K562 (cell line): ENCODE data around the gene MAST1. TPM values are rescaled to one million over a fixed set of nuclear protein-coding genes. Genes with fewer than 3 reads are reported as not detected.

Experiments
- ARHGAP35 ChIP-seq: fragments of 450-650 bp; IDR thresholded peaks from 2 replicates; pipeline ENCODE4 v1.6.1; 2018; ENCODE audit not compliant: partially characterized antibody
- BMI1 ChIP-seq: fragments of 150-350 bp; IDR thresholded peaks from 2 replicates; pipeline ENCODE4 v1.6.1; 2014; ENCODE audit warnings: low read length
- CBX1 ChIP-seq: sonication (generic); IDR thresholded peaks from 2 replicates; pipeline ENCODE4 v1.6.1; 2016; ENCODE audit warnings: antibody characterized with exemption, low read depth, mild to moderate bottlenecking
- CBX8 ChIP-seq: fragments of 200-600 bp; sonication (generic); IDR thresholded peaks from 2 replicates; pipeline ENCODE4 v1.6.1; 2012; ENCODE audit warnings: borderline replicate concordance, mixed run types, low read depth, mild to moderate bottlenecking, moderate library complexity, mixed read lengths, low read length, control low read depth, inconsistent platforms; ENCODE audit not compliant: poor library complexity, severe bottlenecking; ENCODE audit errors: extremely low read depth
- CC2D1A ChIP-seq: fragments of 450-650 bp; IDR thresholded peaks from 2 replicates; pipeline ENCODE4 v1.6.1; 2017; ENCODE audit warnings: mild to moderate bottlenecking
- CHD1 ChIP-seq: fragments of 200-600 bp; sonication (generic); IDR thresholded peaks from one replicate; pipeline ENCODE4 v1.6.1; 2012; ENCODE audit warnings: mild to moderate bottlenecking, moderate library complexity, low read length, inconsistent platforms
- CREBBP ChIP-seq: IDR thresholded peaks from one replicate; pipeline ENCODE4 v1.6.1; 2012; ENCODE audit warnings: low read depth, mild to moderate bottlenecking, control low read depth, inconsistent platforms, low read length
- ERF ChIP-seq: fragments of 450-650 bp; formaldehyde crosslinking; IDR thresholded peaks from 2 replicates; pipeline ENCODE4 v1.4.0; 2020; ENCODE audit warnings: mild to moderate bottlenecking, mixed read lengths
- FOS ChIP-seq: IDR thresholded peaks from 3 replicates; pipeline ENCODE4 v1.6.1; 2011; ENCODE audit not compliant: insufficient read length; ENCODE audit errors: extremely low read depth
- HCFC1 ChIP-seq: IDR thresholded peaks from 2 replicates; pipeline ENCODE4 v1.6.1; 2012; ENCODE audit warnings: low read depth, low read length, improper control_type of control experiment
- KLF10 ChIP-seq: fragments of 250-450 bp; sonication (Bioruptor Pico); IDR thresholded peaks from 2 replicates; pipeline ENCODE4 v1.6.1; 2021; ENCODE audit warnings: matching md5 sums
- MEF2D ChIP-seq: conservative IDR thresholded peaks from 2 replicates; pipeline ENCODE4 v1.6.1; 2016; ENCODE audit warnings: low read depth, missing genetic modification characterization, missing compliant biosample characterization
- NCOA6 ChIP-seq: fragments of 450-650 bp; IDR thresholded peaks from 2 replicates; pipeline ENCODE4 v1.6.1; 2017; ENCODE audit warnings: mild to moderate bottlenecking
- PHF8 ChIP-seq: fragments of 200-600 bp; sonication (generic); IDR thresholded peaks from 2 replicates; pipeline ENCODE4 v1.6.1; 2012; ENCODE audit warnings: mixed run types, mild to moderate bottlenecking, inconsistent platforms, low read length, moderate library complexity, borderline replicate concordance
- RHOXF2B ChIP-seq: fragments of 250-450 bp; sonication (Bioruptor Pico); conservative IDR thresholded peaks from 2 replicates; pipeline ENCODE4 v1.5.1; 2021
- SOX6 ChIP-seq: fragments of 450-650 bp; IDR thresholded peaks from 2 replicates; pipeline ENCODE4 v1.6.1; 2014; ENCODE audit warnings: mild to moderate bottlenecking
- TAF1 ChIP-seq: IDR thresholded peaks from 2 replicates; pipeline ENCODE4 v1.6.1; 2011; ENCODE audit warnings: mild to moderate bottlenecking, low read length, moderate library complexity; ENCODE audit not compliant: insufficient read depth, control insufficient read depth, severe bottlenecking; ENCODE audit errors: extremely low read depth
- TAF15 ChIP-seq: fragments of 200-400 bp; formaldehyde crosslinking; IDR thresholded peaks from 2 replicates; pipeline ENCODE4 v1.6.1; 2017; ENCODE audit warnings: mild to moderate bottlenecking, low read depth, low read length, moderate library complexity
- TCF3 ChIP-seq: sonication (generic); formaldehyde crosslinking; IDR thresholded peaks from 2 replicates; pipeline ENCODE4 v1.4.0; 2020; ENCODE audit warnings: mild to moderate bottlenecking, missing genetic modification reagents
- YBX1 ChIP-seq: fragments of 450-650 bp; IDR thresholded peaks from 2 replicates; pipeline ENCODE4 v1.7.1; 2016; ENCODE audit warnings: mild to moderate bottlenecking
- ZNF274 ChIP-seq: IDR thresholded peaks from 2 replicates; pipeline ENCODE4 v1.6.1; 2011; ENCODE audit warnings: low read depth, mild to moderate bottlenecking, low read length, moderate library complexity, borderline replicate concordance
- ZNF436 ChIP-seq: fragments of 250-450, 450-650 bp; sonication (Bioruptor Pico); formaldehyde crosslinking; IDR thresholded peaks from 2 replicates; pipeline ENCODE4 v1.7.0; 2020; ENCODE audit warnings: mild to moderate bottlenecking
- polyA plus RNA-seq, 8 experiments: library from polyadenylated mRNA; depleted of rRNA in 4 of 8; stranded (reverse) in 5 of 8; unstranded in 3 of 8; fragments of >200 nt; fragmentation: Nextera tagmentation in 2 of 8; fragmentation: Illumina TruSeq in 1 of 8; extraction: Ambion mirVana in 2 of 8; extraction: Trizol in 1 of 8; gene quantifications; 2 replicates each; pipeline versions ENCODE4 v1.2.1 to v1.2.3, GENCODE V29; 2011 to 2014; ENCODE audit warnings: inconsistent platforms in 1 of 8, missing spikeins in 1 of 8
- total RNA-seq, 7 experiments: library from RNA; depleted of rRNA in 6 of 7; stranded (reverse); fragments of >200 nt in 6 of 7; fragmentation: Illumina TruSeq in 2 of 7; extraction: Trizol in 2 of 7; gene quantifications; 2 replicates each; pipeline versions ENCODE4 v1.2.1 to v1.2.3, GENCODE V29; 2011 to 2021; ENCODE audit warnings: low replicate concordance in 1 of 7
- TF ChIP-seq, protein P1 (sequence below), 2 experiments: IDR thresholded peaks; 2 replicates each; pipeline ENCODE4 v1.6.1; 2012; ENCODE audit warnings: improper control_type of control experiment in 2 of 2, low read depth in 2 of 2, low read length in 2 of 2, borderline replicate concordance in 1 of 2
- TF ChIP-seq, protein P2 (sequence below): sonication (generic); formaldehyde crosslinking; IDR thresholded peaks from 2 replicates; pipeline ENCODE4 v1.8.0; 2022; ENCODE audit warnings: missing genetic modification reagents, mild to moderate bottlenecking, borderline replicate concordance
- TF ChIP-seq, protein P3 (sequence below): fragments of 250-450 bp; sonication (Bioruptor Pico); IDR thresholded peaks from 2 replicates; pipeline ENCODE4 v1.5.0; 2021

Gene MAST1
- total and polyA plus RNA-seq, 9 of the 15 experiments (the other 6 are each of a cell fraction or from before 2014, with no cell fraction given), result 0.48 to 10.3 (median 3.9) TPM

DNA sequence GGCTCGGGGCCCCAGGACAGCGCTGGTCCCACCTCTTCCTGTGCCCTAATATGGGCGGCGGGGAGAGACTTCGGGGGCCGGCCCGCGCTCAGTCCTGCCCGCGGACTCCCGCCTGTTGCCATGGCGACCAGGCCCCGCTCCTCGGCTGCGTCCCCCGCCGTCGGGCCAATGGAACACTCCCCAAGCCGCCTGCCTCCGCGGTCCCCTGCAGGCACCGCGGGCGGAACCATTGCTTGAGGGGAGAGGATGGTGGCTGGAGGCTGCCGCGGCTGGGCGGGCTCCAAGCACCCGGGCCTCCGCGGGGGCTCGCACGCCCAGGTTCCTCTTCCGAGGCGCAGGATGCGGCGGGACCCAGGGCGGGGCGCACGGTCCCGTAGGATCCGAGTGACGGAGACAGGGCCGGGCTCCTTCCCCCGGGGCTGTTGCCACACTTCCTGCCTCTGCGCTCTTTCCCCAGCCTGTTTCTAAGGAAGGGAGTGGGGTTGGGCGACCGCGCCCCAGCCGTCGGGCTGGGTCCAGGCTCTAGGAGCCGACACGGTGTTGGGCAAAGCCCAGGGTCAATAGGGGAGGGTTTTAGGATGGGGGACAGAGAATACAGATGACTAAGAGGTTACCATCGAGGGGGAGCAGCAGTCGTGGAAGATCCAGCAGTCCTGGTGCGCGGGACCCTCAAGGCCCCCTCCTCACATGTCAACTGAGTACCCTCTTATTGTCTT, 48.3 kb upstream of the MAST1 start (continued):
- TF ChIP-seq CBX8 (no peak), NCOA6 (peak; percentile 91), KLF10 (CRISPR knock-in tag) (no peak), CBX1 (no peak; the same call in 1 of the 2 replicates), TCF3 (CRISPR knock-in tag) (no peak; the same call in 1 of the 2 replicates), TAF15 (no peak), CHD1 (no peak), PHF8 (no peak; the same call in 1 of the 2 replicates), CREBBP (no peak), BMI1 (peak; percentile 93), FOS (no peak), TAF1 (no peak), ERF (CRISPR knock-in tag) (0 out of 2 replicates have a peak, but pooled peaks have one; percentile 7), CC2D1A (no peak), ZNF436 (CRISPR knock-in tag) (no peak), RHOXF2B (no peak), MEF2D (tag) (no peak), YBX1 (no peak), HCFC1 (no peak), ARHGAP35 (no peak), SOX6 (peak; percentile 47; the same call in 1 of the 2 replicates), ZNF274 (no peak)
- TF ChIP-seq, protein P1, sequence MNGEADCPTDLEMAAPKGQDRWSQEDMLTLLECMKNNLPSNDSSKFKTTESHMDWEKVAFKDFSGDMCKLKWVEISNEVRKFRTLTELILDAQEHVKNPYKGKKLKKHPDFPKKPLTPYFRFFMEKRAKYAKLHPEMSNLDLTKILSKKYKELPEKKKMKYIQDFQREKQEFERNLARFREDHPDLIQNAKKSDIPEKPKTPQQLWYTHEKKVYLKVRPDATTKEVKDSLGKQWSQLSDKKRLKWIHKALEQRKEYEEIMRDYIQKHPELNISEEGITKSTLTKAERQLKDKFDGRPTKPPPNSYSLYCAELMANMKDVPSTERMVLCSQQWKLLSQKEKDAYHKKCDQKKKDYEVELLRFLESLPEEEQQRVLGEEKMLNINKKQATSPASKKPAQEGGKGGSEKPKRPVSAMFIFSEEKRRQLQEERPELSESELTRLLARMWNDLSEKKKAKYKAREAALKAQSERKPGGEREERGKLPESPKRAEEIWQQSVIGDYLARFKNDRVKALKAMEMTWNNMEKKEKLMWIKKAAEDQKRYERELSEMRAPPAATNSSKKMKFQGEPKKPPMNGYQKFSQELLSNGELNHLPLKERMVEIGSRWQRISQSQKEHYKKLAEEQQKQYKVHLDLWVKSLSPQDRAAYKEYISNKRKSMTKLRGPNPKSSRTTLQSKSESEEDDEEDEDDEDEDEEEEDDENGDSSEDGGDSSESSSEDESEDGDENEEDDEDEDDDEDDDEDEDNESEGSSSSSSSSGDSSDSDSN (IDR thresholded peaks at IDR 0.05; ENCODE audit: borderline replicate concordance in 1 of 2, low read depth in 2 of 2, low read length in 2 of 2), result peak; percentile 94 to 97; a peak in 3 of 4 replicates
- TF ChIP-seq, protein P2, sequence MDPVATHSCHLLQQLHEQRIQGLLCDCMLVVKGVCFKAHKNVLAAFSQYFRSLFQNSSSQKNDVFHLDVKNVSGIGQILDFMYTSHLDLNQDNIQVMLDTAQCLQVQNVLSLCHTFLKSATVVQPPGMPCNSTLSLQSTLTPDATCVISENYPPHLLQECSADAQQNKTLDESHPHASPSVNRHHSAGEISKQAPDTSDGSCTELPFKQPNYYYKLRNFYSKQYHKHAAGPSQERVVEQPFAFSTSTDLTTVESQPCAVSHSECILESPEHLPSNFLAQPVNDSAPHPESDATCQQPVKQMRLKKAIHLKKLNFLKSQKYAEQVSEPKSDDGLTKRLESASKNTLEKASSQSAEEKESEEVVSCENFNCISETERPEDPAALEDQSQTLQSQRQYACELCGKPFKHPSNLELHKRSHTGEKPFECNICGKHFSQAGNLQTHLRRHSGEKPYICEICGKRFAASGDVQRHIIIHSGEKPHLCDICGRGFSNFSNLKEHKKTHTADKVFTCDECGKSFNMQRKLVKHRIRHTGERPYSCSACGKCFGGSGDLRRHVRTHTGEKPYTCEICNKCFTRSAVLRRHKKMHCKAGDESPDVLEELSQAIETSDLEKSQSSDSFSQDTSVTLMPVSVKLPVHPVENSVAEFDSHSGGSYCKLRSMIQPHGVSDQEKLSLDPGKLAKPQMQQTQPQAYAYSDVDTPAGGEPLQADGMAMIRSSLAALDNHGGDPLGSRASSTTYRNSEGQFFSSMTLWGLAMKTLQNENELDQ (CRISPR knock-in tag), result no peak
- TF ChIP-seq, protein P3, sequence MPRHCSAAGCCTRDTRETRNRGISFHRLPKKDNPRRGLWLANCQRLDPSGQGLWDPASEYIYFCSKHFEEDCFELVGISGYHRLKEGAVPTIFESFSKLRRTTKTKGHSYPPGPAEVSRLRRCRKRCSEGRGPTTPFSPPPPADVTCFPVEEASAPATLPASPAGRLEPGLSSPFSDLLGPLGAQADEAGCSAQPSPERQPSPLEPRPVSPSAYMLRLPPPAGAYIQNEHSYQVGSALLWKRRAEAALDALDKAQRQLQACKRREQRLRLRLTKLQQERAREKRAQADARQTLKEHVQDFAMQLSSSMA (CRISPR knock-in tag), result peak; percentile 90
